GM18873 (cell line): ENCODE results near the gene CAMTA1.
"Not testable (repeated sequence)": the region's sequence is repeated elsewhere in the genome, so short reads cannot be mapped to it uniquely, and the experiment has no call there.

Experiments
- ATAC-seq: cut with Tn5 transposase; IDR thresholded peaks from one replicate; pipeline ENCODE4 v1.9.1; 2021; ENCODE audit warnings: mild to moderate bottlenecking, moderate library complexity, moderate number of reproducible peaks; ENCODE audit not compliant: unreplicated experiment, low FRiP score

The CAMTA1 gene

GRCh38 chr1:7117399-7118281, 332.4 kb downstream of the CAMTA1 start:
- no peak for ATAC-seq

- ATAC-seq = no peak
These were observed 333.9 kb downstream of the CAMTA1 start for GRCh38 chr1:7119156-7119555.

- ATAC-seq = no peak
These were observed 335.8 kb downstream of the CAMTA1 start for GRCh38 chr1:7120863-7121621.

GRCh38 chr1:7121622-7121988, 336.4 kb downstream of the CAMTA1 start:
- ATAC-seq = no peak

GRCh38 chr1:7127322-7128075, 342.2 kb downstream of the CAMTA1 start:
- no peak for ATAC-seq

GRCh38 chr1:7128293-7128692, 343.0 kb downstream of the CAMTA1 start:
- no peak for ATAC-seq

- ATAC-seq = no peak
These were observed 344.9 kb downstream of the CAMTA1 start for GRCh38 chr1:7130127-7130526.

- no peak for ATAC-seq
These were observed 350.2 kb downstream of the CAMTA1 start for GRCh38 chr1:7135493-7135892.

- no peak for ATAC-seq
These were observed 351.1 kb downstream of the CAMTA1 start for GRCh38 chr1:7136166-7136953.

- ATAC-seq = no peak
These were observed 355.0 kb downstream of the CAMTA1 start for GRCh38 chr1:7140251-7140650.

- no peak for ATAC-seq
These were observed 360.7 kb downstream of the CAMTA1 start for GRCh38 chr1:7145947-7146346.

GRCh38 chr1:7146710-7147109, 361.5 kb downstream of the CAMTA1 start:
- no peak for ATAC-seq

GRCh38 chr1:7147581-7148282, 362.5 kb downstream of the CAMTA1 start:
- not testable (repeated sequence) for ATAC-seq

- no peak for ATAC-seq
These were observed 364.0 kb downstream of the CAMTA1 start for GRCh38 chr1:7149080-7149838.

- ATAC-seq = no peak
These were observed 365.5 kb downstream of the CAMTA1 start for GRCh38 chr1:7150724-7151280.

GRCh38 chr1:7151978-7152377, 366.7 kb downstream of the CAMTA1 start:
- ATAC-seq = no peak

GRCh38 chr1:7152655-7153054, 367.4 kb downstream of the CAMTA1 start:
- ATAC-seq = no peak

GRCh38 chr1:7153464-7153863, 368.2 kb downstream of the CAMTA1 start:
- no peak for ATAC-seq
